ENCODE measurements around the gene SASH1. TPM values are rescaled to one million over a fixed set of nuclear protein-coding genes. Genes with fewer than 3 reads are reported as not detected.

Gene SASH1
- total RNA-seq, 1 experiment from 2014 or later = 19.2 TPM

DNA sequence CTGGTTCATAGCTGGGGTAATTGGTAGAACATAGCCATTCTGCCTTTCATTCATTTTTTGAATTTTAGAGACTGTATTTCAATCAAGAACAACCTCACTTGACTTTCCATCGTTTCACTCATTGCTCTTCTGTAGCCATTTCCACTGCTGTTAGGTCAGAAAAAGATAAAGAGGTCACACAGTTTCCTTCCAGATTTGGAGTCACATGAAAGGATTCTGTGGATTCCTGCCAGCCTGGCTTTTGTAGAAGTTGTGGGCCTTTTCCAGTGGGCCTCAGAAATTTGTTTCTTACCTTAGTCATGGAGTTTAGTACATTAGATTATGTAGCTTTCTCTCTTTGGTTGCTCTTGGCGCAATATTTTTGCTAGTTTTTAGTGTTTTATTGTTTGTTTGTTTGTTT lies 157.8 kb downstream of the SASH1 start:
- Histone ChIP-seq H3K4me1 (ENCODE audit: insufficient read depth, low read length, poor library complexity, severe bottlenecking) (peaks cover 13% of the 10 kb centered on the region), H3K27me3 (replicated peaks; ENCODE audit: insufficient read depth, low read depth, low read length, poor library complexity) (no peaks in the 10 kb centered on the region), H3K27ac (ENCODE audit: low read depth, low read length, poor library complexity, severe bottlenecking) (no peak overlapping the region), H3K9me3 (ENCODE audit: low read depth, low read length, poor library complexity, severe bottlenecking) (no peaks in the 10 kb centered on the region), H3K4me3 (ENCODE audit: low read depth, low read length, poor library complexity, severe bottlenecking) (no peak overlapping the region), H3K36me3 (ENCODE audit: insufficient read depth, low read length, poor library complexity, severe bottlenecking) (no peaks in the 10 kb centered on the region)
- ChIA-PET CTCF (no interaction called here), POLR2A (ENCODE audit: low non-redundant PET) (interaction anchor here (0.7 kb wide), 1 partner anchor 252 kb away, joined by 3 read pairs; no protein-coding TSS in a partner anchor)
- no TSS peak for BruUV-seq (replicated peaks)
- DNase-seq (ENCODE audit: low spot score) = no peak
- TF ChIP-seq, protein P1, sequence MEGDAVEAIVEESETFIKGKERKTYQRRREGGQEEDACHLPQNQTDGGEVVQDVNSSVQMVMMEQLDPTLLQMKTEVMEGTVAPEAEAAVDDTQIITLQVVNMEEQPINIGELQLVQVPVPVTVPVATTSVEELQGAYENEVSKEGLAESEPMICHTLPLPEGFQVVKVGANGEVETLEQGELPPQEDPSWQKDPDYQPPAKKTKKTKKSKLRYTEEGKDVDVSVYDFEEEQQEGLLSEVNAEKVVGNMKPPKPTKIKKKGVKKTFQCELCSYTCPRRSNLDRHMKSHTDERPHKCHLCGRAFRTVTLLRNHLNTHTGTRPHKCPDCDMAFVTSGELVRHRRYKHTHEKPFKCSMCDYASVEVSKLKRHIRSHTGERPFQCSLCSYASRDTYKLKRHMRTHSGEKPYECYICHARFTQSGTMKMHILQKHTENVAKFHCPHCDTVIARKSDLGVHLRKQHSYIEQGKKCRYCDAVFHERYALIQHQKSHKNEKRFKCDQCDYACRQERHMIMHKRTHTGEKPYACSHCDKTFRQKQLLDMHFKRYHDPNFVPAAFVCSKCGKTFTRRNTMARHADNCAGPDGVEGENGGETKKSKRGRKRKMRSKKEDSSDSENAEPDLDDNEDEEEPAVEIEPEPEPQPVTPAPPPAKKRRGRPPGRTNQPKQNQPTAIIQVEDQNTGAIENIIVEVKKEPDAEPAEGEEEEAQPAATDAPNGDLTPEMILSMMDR (conservative IDR thresholded peaks at IDR 0.05; ENCODE audit: low read depth, low read length) = no peak
- no peak for TF ChIP-seq EZH2 (IDR thresholded peaks at IDR 0.05; ENCODE audit: borderline replicate concordance, low read depth, low read length, poor library complexity, severe bottlenecking)
- intact Hi-C loops (cut with micrococcal nuclease; ENCODE audit: unreplicated experiment) = no loop called here

DNA sequence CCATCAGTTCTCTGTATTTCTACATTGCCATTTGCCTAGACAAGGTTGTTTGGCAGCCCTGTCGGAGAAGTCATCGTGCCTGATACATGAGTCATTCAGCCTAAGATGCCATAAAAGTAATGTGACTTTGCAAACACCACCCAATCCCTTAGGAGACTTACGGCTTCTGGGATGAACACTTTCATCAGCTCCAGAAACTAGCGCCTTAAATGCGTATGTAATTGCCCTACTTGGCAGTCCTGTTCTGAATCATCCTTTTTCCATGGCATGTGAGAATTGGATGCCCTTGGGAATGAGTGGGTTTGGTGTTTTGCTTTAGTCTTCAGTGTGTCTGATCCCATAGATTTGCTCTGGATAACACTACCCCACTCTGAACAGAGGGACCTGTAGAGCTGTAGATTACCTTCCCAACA lies 158.5 kb downstream of the SASH1 start:
- peak overlapping the region; percentile 17 for H3K27ac ChIP-seq (ENCODE audit: low read depth, low read length, poor library complexity, severe bottlenecking)
- POLR2A ChIA-PET (ENCODE audit: low non-redundant PET) = no interaction called here
- CTCF ChIA-PET = no interaction called here
- no peaks in the 10 kb centered on the region for H3K9me3 ChIP-seq (ENCODE audit: low read depth, low read length, poor library complexity, severe bottlenecking)
- BruUV-seq (replicated peaks) = no TSS peak
- H3K4me3 ChIP-seq (ENCODE audit: low read depth, low read length, poor library complexity, severe bottlenecking) = no peak overlapping the region
- intact Hi-C loops (cut with micrococcal nuclease; ENCODE audit: unreplicated experiment) = no loop called here
- peak; percentile 89 for DNase-seq (ENCODE audit: low spot score)
- no peaks in the 10 kb centered on the region for H3K27me3 ChIP-seq (replicated peaks; ENCODE audit: insufficient read depth, low read depth, low read length, poor library complexity)
- H3K4me1 ChIP-seq (ENCODE audit: insufficient read depth, low read length, poor library complexity, severe bottlenecking) = peaks cover 13% of the 10 kb centered on the region
- no peaks in the 10 kb centered on the region for H3K36me3 ChIP-seq (ENCODE audit: insufficient read depth, low read length, poor library complexity, severe bottlenecking)
- TF ChIP-seq, protein P1 (conservative IDR thresholded peaks at IDR 0.05; ENCODE audit: low read depth, low read length) = no peak
- TF ChIP-seq EZH2 (IDR thresholded peaks at IDR 0.05; ENCODE audit: borderline replicate concordance, low read depth, low read length, poor library complexity, severe bottlenecking) = no peak

DNA sequence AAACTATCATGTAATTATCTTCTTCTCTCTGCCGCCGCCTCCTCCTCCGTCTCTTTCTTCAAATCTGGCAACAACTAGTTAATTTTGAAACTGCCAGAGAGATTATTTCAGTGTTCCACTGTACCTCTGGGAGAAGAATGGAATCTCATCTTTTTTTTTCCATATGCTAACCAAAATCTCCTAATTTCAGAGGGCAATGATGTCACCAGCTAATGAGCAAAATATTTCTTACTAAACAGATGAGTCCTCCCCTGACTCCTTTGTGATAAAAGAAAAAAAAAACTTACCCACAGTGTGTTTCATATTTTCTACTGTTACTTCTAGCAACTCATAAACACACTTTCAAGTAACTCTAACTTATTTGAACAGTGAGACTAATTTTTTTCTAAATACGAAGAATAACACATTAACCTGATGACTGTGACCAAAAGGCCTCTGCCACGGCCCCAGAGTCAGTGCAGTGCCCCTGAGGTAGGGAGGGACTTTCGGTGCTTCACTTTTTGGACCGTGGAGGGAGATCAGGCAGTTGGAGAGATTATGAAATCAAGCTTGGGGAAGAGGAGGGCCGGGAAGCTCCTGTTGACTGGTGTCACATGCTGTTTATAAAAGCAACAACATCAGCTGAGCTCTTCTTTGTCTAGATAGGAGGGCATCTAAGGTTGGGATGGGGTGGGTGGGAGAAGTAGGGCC lies 159.6 kb downstream of the SASH1 start:
- H3K27me3 ChIP-seq (replicated peaks; ENCODE audit: insufficient read depth, low read depth, low read length, poor library complexity) = no peaks in the 10 kb centered on the region
- no peaks in the 10 kb centered on the region for H3K36me3 ChIP-seq (ENCODE audit: insufficient read depth, low read length, poor library complexity, severe bottlenecking)
- TF ChIP-seq, protein P1 (conservative IDR thresholded peaks at IDR 0.05; ENCODE audit: low read depth, low read length) = no peak
- TF ChIP-seq EZH2 (IDR thresholded peaks at IDR 0.05; ENCODE audit: borderline replicate concordance, low read depth, low read length, poor library complexity, severe bottlenecking) = no peak
- peaks cover 13% of the 10 kb centered on the region for H3K4me1 ChIP-seq (ENCODE audit: insufficient read depth, low read length, poor library complexity, severe bottlenecking)
- no peak overlapping the region for H3K4me3 ChIP-seq (ENCODE audit: low read depth, low read length, poor library complexity, severe bottlenecking)
- no peaks in the 10 kb centered on the region for H3K9me3 ChIP-seq (ENCODE audit: low read depth, low read length, poor library complexity, severe bottlenecking)
- no peak for DNase-seq (ENCODE audit: low spot score)
- ChIA-PET POLR2A (ENCODE audit: low non-redundant PET) (no interaction called here), CTCF (no interaction called here)
- no TSS peak for BruUV-seq (replicated peaks)
- H3K27ac ChIP-seq (ENCODE audit: low read depth, low read length, poor library complexity, severe bottlenecking) = no peak overlapping the region
- intact Hi-C loops (cut with micrococcal nuclease; ENCODE audit: unreplicated experiment) = no loop called here

Measured in A673 (cell line).